MM.1S (cell line): ENCODE data around the gene MS4A10.

Experiments
- DNase-seq: peaks from one replicate; pipeline ENCODE4 v3.0.0-alpha.2; 2015
- H2AFZ ChIP-seq: fragments of 300-600 bp; sonication (generic); 2 replicates; pipeline ENCODE4 v1.6.0; 2016; ENCODE audit warnings: antibody characterized with exemption, low read length
- H3F3A ChIP-seq: fragments of 300-600 bp; sonication (generic); 2 replicates; pipeline ENCODE4 v1.6.1; 2016; ENCODE audit warnings: mild to moderate bottlenecking, antibody characterized with exemption, low read length, moderate library complexity, mixed read lengths; ENCODE audit not compliant: insufficient read depth
- H3K27ac ChIP-seq: fragments of 300-600 bp; sonication (generic); 2 replicates; pipeline ENCODE4 v1.5.1; 2016; ENCODE audit warnings: mild to moderate bottlenecking, low read length
- H3K27me3 ChIP-seq: fragments of 300-600 bp; sonication (generic); replicated peaks from 2 replicates; pipeline ENCODE4 v1.6.0; 2016; ENCODE audit warnings: low read length; ENCODE audit not compliant: insufficient read depth
- H3K36me3 ChIP-seq: fragments of 300-600 bp; sonication (generic); replicated peaks from 2 replicates; pipeline ENCODE4 v1.6.1; 2016; ENCODE audit warnings: mild to moderate bottlenecking, low read length, mixed read lengths; ENCODE audit not compliant: insufficient read depth
- H3K4me1 ChIP-seq: fragments of 300-600 bp; sonication (generic); 2 replicates; pipeline ENCODE4 v1.6.1; 2016; ENCODE audit warnings: low read length, mixed read lengths
- H3K4me2 ChIP-seq: fragments of 300-600 bp; sonication (generic); 2 replicates; pipeline ENCODE4 v1.6.0; 2016; ENCODE audit warnings: low read depth, low read length
- H3K4me3 ChIP-seq: fragments of 300-600 bp; sonication (generic); 2 replicates; pipeline ENCODE4 v1.5.1; 2016; ENCODE audit warnings: low read length, mixed read lengths
- H3K79me2 ChIP-seq: fragments of 300-600 bp; sonication (generic); 2 replicates; pipeline ENCODE4 v1.6.1; 2016; ENCODE audit warnings: mixed run types, low read length, mixed read lengths
- H3K9ac ChIP-seq: fragments of 300-600 bp; sonication (generic); 2 replicates; pipeline ENCODE4 v1.6.1; 2016; ENCODE audit warnings: low read length, mixed read lengths
- H3K9me2 ChIP-seq: fragments of 300-600 bp; sonication (generic); replicated peaks from 2 replicates; pipeline ENCODE4 v1.6.1; 2016; ENCODE audit warnings: mild to moderate bottlenecking, low read length, mixed read lengths; ENCODE audit not compliant: insufficient read depth
- H3K9me3 ChIP-seq: fragments of 300-600 bp; sonication (generic); replicated peaks from 2 replicates; pipeline ENCODE4 v1.6.1; 2016; ENCODE audit warnings: mild to moderate bottlenecking, low read length, mixed read lengths; ENCODE audit not compliant: insufficient read depth
- H4K20me1 ChIP-seq: fragments of 300-600 bp; sonication (generic); 2 replicates; pipeline ENCODE4 v1.6.1; 2016; ENCODE audit warnings: mild to moderate bottlenecking, low read length, moderate library complexity, mixed read lengths; ENCODE audit not compliant: insufficient read depth
- CTCF ChIP-seq: fragments of 300-600 bp; sonication (generic); IDR thresholded peaks from 2 replicates; pipeline ENCODE4 v1.5.1; 2016; ENCODE audit warnings: antibody characterized with exemption, low read length, mixed read lengths
- EZH2 ChIP-seq: fragments of 300-600 bp; sonication (generic); optimal IDR thresholded peaks from 2 replicates; pipeline ENCODE3; 2017; ENCODE audit warnings: low read depth, mild to moderate bottlenecking, antibody characterized with exemption, low read length, mixed read lengths
- EZH2phosphoT487 ChIP-seq: fragments of 300-600 bp; sonication (generic); IDR thresholded peaks from 2 replicates; pipeline ENCODE4 v1.6.1; 2018; ENCODE audit warnings: antibody characterized with exemption, low read length

MS4A10 gene

GRCh38 chr11:60750911-60751310 is 34.2 kb upstream of the MS4A10 start:
- no peaks in the 10 kb centered on the region for H3K36me3 ChIP-seq
- no peaks in the 10 kb centered on the region for H4K20me1 ChIP-seq
- DNase-seq = no peak
- no peak overlapping the region for H3K27ac ChIP-seq
- no peak overlapping the region for H3K4me3 ChIP-seq
- H3K4me1 ChIP-seq = peaks cover 4% of the 10 kb centered on the region
- no peak for TF ChIP-seq CTCF
- no peak for TF ChIP-seq EZH2phosphoT487
- no peaks in the 10 kb centered on the region; the same call in 1 of the 2 replicates for H3F3A ChIP-seq
- H3K27me3 ChIP-seq = no peaks in the 10 kb centered on the region
- no peaks in the 10 kb centered on the region for H3K9me2 ChIP-seq
- H3K79me2 ChIP-seq = no peaks in the 10 kb centered on the region
- no peak overlapping the region for H2AFZ ChIP-seq
- H3K4me2 ChIP-seq = no peak overlapping the region
- no peak overlapping the region for H3K9ac ChIP-seq
- H3K9me3 ChIP-seq = no peaks in the 10 kb centered on the region

GRCh38 chr11:60753309-60753708 is 31.8 kb upstream of the MS4A10 start:
- no peak overlapping the region for H3K4me3 ChIP-seq
- H3K36me3 ChIP-seq = no peaks in the 10 kb centered on the region
- H3K9me3 ChIP-seq = no peaks in the 10 kb centered on the region
- no peaks in the 10 kb centered on the region for H4K20me1 ChIP-seq
- H3K9ac ChIP-seq = no peak overlapping the region
- H3K4me1 ChIP-seq = peaks cover 15% of the 10 kb centered on the region
- DNase-seq = no peak
- no peaks in the 10 kb centered on the region for H3K27me3 ChIP-seq
- no peaks in the 10 kb centered on the region; the same call in none of the 2 replicates for H3F3A ChIP-seq
- H3K4me2 ChIP-seq = no peak overlapping the region
- TF ChIP-seq EZH2phosphoT487 (no peak), CTCF (no peak), EZH2 (no peak)
- H3K27ac ChIP-seq = no peak overlapping the region
- no peak overlapping the region for H2AFZ ChIP-seq
- H3K79me2 ChIP-seq = no peaks in the 10 kb centered on the region
- H3K9me2 ChIP-seq = no peaks in the 10 kb centered on the region

- Histone ChIP-seq H3K27me3 (no peaks in the 10 kb centered on the region), H3K4me2 (no peak overlapping the region), H3K79me2 (no peaks in the 10 kb centered on the region)
Observed at GRCh38 chr11:60754887-60755286, 30.2 kb upstream of the MS4A10 start.

More at GRCh38 chr11:60754887-60755286, 30.2 kb upstream of the MS4A10 start:
- Histone ChIP-seq H3K9me3 (no peaks in the 10 kb centered on the region), H3K9me2 (no peaks in the 10 kb centered on the region), H3K4me3 (no peak overlapping the region), H3K36me3 (no peaks in the 10 kb centered on the region), H2AFZ (no peak overlapping the region), H3K27ac (no peak overlapping the region), H4K20me1 (no peaks in the 10 kb centered on the region), H3F3A (no peaks in the 10 kb centered on the region; the same call in none of the 2 replicates), H3K9ac (no peak overlapping the region), H3K4me1 (peaks cover 15% of the 10 kb centered on the region)
- DNase-seq = no peak
- TF ChIP-seq EZH2phosphoT487 = no peak
- TF ChIP-seq EZH2 = no peak
- no peak for TF ChIP-seq CTCF
